Measurements from ENCODE around the gene EPB41L5. TPM values are rescaled to one million over a fixed set of nuclear protein-coding genes. Genes with fewer than 3 reads are reported as not detected.

EPB41L5 gene
- total RNA-seq, 2 experiments from 2014 or later: 2.3 to 2.5 TPM

- H3K27me3 Mint-ChIP-seq (ENCODE audit: low read depth): no peaks in the 10 kb centered on the region
- CTCF ChIA-PET: interaction anchor here (0.7 to 1.8 kb wide), 3 partner anchors 34 to 876 kb away, joined by 3 to 9 read pairs (median 3); no protein-coding TSS in a partner anchor
- H3K4me1 Mint-ChIP-seq (ENCODE audit: low read depth): peaks cover 3% of the 10 kb centered on the region
- no peak for DNase-seq
- intact Hi-C loops (cut with micrococcal nuclease): no loop called here
- H3K36me3 Mint-ChIP-seq (ENCODE audit: low read depth): no peaks in the 10 kb centered on the region
- no peaks in the 10 kb centered on the region for H3K9me3 Mint-ChIP-seq
- no peak overlapping the region for H3K4me3 Mint-ChIP-seq
- H3K27ac Mint-ChIP-seq: no peak overlapping the region
Measured at GRCh38 chr2:120210270-120210693, 197.4 kb downstream of the EPB41L5 start.

GRCh38 chr2:120218181-120218580 lies 205.3 kb downstream of the EPB41L5 start:
- CTCF ChIA-PET: interaction anchor here (2.0 kb wide), 1 partner anchor 43 kb away, joined by 7 read pairs; no protein-coding TSS in a partner anchor
- H3K36me3 Mint-ChIP-seq (ENCODE audit: low read depth): peaks cover 56% of the 10 kb centered on the region

GRCh38 chr2:120219291-120219690 lies 206.4 kb downstream of the EPB41L5 start:
- Mint-ChIP-seq H3K4me1 (ENCODE audit: low read depth) (peaks cover 28% of the 10 kb centered on the region), H3K9me3 (peaks cover 31% of the 10 kb centered on the region), H3K4me3 (no peak overlapping the region), H3K27me3 (ENCODE audit: low read depth) (no peaks in the 10 kb centered on the region), H3K27ac (no peak overlapping the region), H3K36me3 (ENCODE audit: low read depth) (peaks cover 56% of the 10 kb centered on the region)
- no peak for DNase-seq
- intact Hi-C loops (cut with micrococcal nuclease): no loop called here
- CTCF ChIA-PET: interaction anchor here (1.1 to 2.0 kb wide), 3 partner anchors 13 to 94 kb away, joined by 4 to 7 read pairs (median 5); no protein-coding TSS in a partner anchor

More at GRCh38 chr2:120218181-120218580, 205.3 kb downstream of the EPB41L5 start:
- no peak for DNase-seq
- Mint-ChIP-seq H3K9me3 (peaks cover 31% of the 10 kb centered on the region), H3K27ac (no peak overlapping the region), H3K4me1 (ENCODE audit: low read depth) (peaks cover 25% of the 10 kb centered on the region), H3K27me3 (ENCODE audit: low read depth) (no peaks in the 10 kb centered on the region), H3K4me3 (no peak overlapping the region)
- intact Hi-C loops (cut with micrococcal nuclease): no loop called here

GRCh38 chr2:120219766-120220165 lies 206.9 kb downstream of the EPB41L5 start:
- peaks cover 56% of the 10 kb centered on the region for H3K36me3 Mint-ChIP-seq (ENCODE audit: low read depth)
- intact Hi-C loops (cut with micrococcal nuclease): no loop called here
- H3K4me1 Mint-ChIP-seq (ENCODE audit: low read depth): peaks cover 31% of the 10 kb centered on the region
- CTCF ChIA-PET: interaction anchor here (1.1 to 2.0 kb wide), 3 partner anchors 13 to 93 kb away, joined by 4 to 7 read pairs (median 5); no protein-coding TSS in a partner anchor
- H3K27me3 Mint-ChIP-seq (ENCODE audit: low read depth): no peaks in the 10 kb centered on the region
- no peak for DNase-seq
- no peak overlapping the region for H3K27ac Mint-ChIP-seq
- H3K9me3 Mint-ChIP-seq: peaks cover 31% of the 10 kb centered on the region
- no peak overlapping the region for H3K4me3 Mint-ChIP-seq

- Mint-ChIP-seq H3K9me3 (peaks cover 31% of the 10 kb centered on the region), H3K4me3 (no peak overlapping the region), H3K36me3 (ENCODE audit: low read depth) (peaks cover 56% of the 10 kb centered on the region), H3K27ac (no peak overlapping the region), H3K27me3 (ENCODE audit: low read depth) (no peaks in the 10 kb centered on the region), H3K4me1 (ENCODE audit: low read depth) (peaks cover 31% of the 10 kb centered on the region)
- CTCF ChIA-PET: no interaction called here
- no peak for DNase-seq
- intact Hi-C loops (cut with micrococcal nuclease): no loop called here
Measured at GRCh38 chr2:120220756-120221155, 207.9 kb downstream of the EPB41L5 start.

- peaks cover 32% of the 10 kb centered on the region for H3K4me1 Mint-ChIP-seq (ENCODE audit: low read depth)
Measured at GRCh38 chr2:120221616-120222015, 208.7 kb downstream of the EPB41L5 start.

GRCh38 chr2:120222186-120223033 lies 209.5 kb downstream of the EPB41L5 start:
- peak overlapping the region; percentile 87 for H3K27ac Mint-ChIP-seq
- peak overlapping the region; percentile 77 for H3K4me3 Mint-ChIP-seq
- peaks cover 23% of the 10 kb centered on the region for H3K9me3 Mint-ChIP-seq
- CTCF ChIA-PET: interaction anchor here (0.7 kb wide), 1 partner anchor 1536 kb away, joined by 3 read pairs; no protein-coding TSS in a partner anchor
- H3K36me3 Mint-ChIP-seq (ENCODE audit: low read depth): peaks cover 46% of the 10 kb centered on the region
- H3K27me3 Mint-ChIP-seq (ENCODE audit: low read depth): no peaks in the 10 kb centered on the region
- intact Hi-C loops (cut with micrococcal nuclease): loop anchor here (1.0 to 2.0 kb wide), 5 partner anchors 10 to 544 kb away; partner anchors contain the start of genes PTPN4, RALB and TMEM177
- DNase-seq: no peak
- peaks cover 39% of the 10 kb centered on the region for H3K4me1 Mint-ChIP-seq (ENCODE audit: low read depth)

More at GRCh38 chr2:120221616-120222015, 208.7 kb downstream of the EPB41L5 start:
- Mint-ChIP-seq H3K27me3 (ENCODE audit: low read depth) (no peaks in the 10 kb centered on the region), H3K9me3 (peaks cover 24% of the 10 kb centered on the region), H3K36me3 (ENCODE audit: low read depth) (peaks cover 48% of the 10 kb centered on the region), H3K4me3 (peak overlapping the region; percentile 77), H3K27ac (peak overlapping the region; percentile 87)
- DNase-seq: no peak
- intact Hi-C loops (cut with micrococcal nuclease): loop anchor here (2.0 kb wide), 1 partner anchor 543 kb away; the partner anchor contains the start of gene TMEM177
- CTCF ChIA-PET: no interaction called here

- CTCF ChIA-PET: interaction anchor here (0.7 to 3.4 kb wide), 2 partner anchors 48 to 1535 kb away, joined by 3 to 14 read pairs; no protein-coding TSS in a partner anchor
- H3K9me3 Mint-ChIP-seq: peaks cover 18% of the 10 kb centered on the region
- peaks cover 43% of the 10 kb centered on the region for H3K4me1 Mint-ChIP-seq (ENCODE audit: low read depth)
- peak within 1 kb of the TSS; percentile 87 for H3K27ac Mint-ChIP-seq
- peak within 1 kb of the TSS; percentile 80 for H3K4me3 Mint-ChIP-seq
- no peaks in the 10 kb centered on the region for H3K27me3 Mint-ChIP-seq (ENCODE audit: low read depth)
- intact Hi-C loops (cut with micrococcal nuclease): loop anchor here (1.0 to 2.0 kb wide), 5 partner anchors 9 to 544 kb away; partner anchors contain the start of genes PTPN4, RALB and TMEM177
- H3K36me3 Mint-ChIP-seq (ENCODE audit: low read depth): peaks cover 40% of the 10 kb centered on the region
- peak; percentile 93 for DNase-seq
Measured at GRCh38 chr2:120223034-120223912, 210.4 kb downstream of the EPB41L5 start, which contains the start of gene TMEM185B. TSS of gene TMEM185B (minus strand) at chr2:120223400. CDS start at chr2:120222976, 424 bp downstream.

GRCh38 chr2:120224256-120224655 lies 211.4 kb downstream of the EPB41L5 start:
- H3K36me3 Mint-ChIP-seq (ENCODE audit: low read depth): peaks cover 31% of the 10 kb centered on the region
- peak overlapping the region; percentile 50 for H3K27ac Mint-ChIP-seq
- CTCF ChIA-PET: interaction anchor here (3.4 kb wide), 1 partner anchor 48 kb away, joined by 14 read pairs; no protein-coding TSS in a partner anchor
- H3K9me3 Mint-ChIP-seq: peaks cover 14% of the 10 kb centered on the region
- intact Hi-C loops (cut with micrococcal nuclease): no loop called here
- H3K27me3 Mint-ChIP-seq (ENCODE audit: low read depth): no peaks in the 10 kb centered on the region
- H3K4me1 Mint-ChIP-seq (ENCODE audit: low read depth): peaks cover 47% of the 10 kb centered on the region
- H3K4me3 Mint-ChIP-seq: peak overlapping the region; percentile 80
- no peak for DNase-seq

GRCh38 chr2:120224735-120225548 lies 212.1 kb downstream of the EPB41L5 start:
- Mint-ChIP-seq H3K9me3 (peaks cover 13% of the 10 kb centered on the region), H3K27me3 (ENCODE audit: low read depth) (no peaks in the 10 kb centered on the region), H3K36me3 (ENCODE audit: low read depth) (peaks cover 25% of the 10 kb centered on the region), H3K27ac (no peak overlapping the region), H3K4me1 (ENCODE audit: low read depth) (peaks cover 51% of the 10 kb centered on the region), H3K4me3 (peak overlapping the region; percentile 15)
- DNase-seq: no peak
- CTCF ChIA-PET: interaction anchor here (0.9 to 3.4 kb wide), 3 partner anchors 8 to 88 kb away, joined by 5 to 14 read pairs (median 7); no protein-coding TSS in a partner anchor
- intact Hi-C loops (cut with micrococcal nuclease): loop anchor here (5.0 kb wide), 3 partner anchors 217 to 452 kb away; no protein-coding TSS in a partner anchor
